Lung (tissue), 12 donors: ENCODE data around the gene RPL18. TPM values are rescaled to one million over a fixed set of nuclear protein-coding genes. Genes with fewer than 3 reads are reported as not detected.

Experiments used
- ATAC-seq: fragments of 200-7000 bp; cut with Tn5 transposase; one replicate; pipeline ENCODE4 v1.9.1; 2020; ENCODE audit warnings: moderate number of reproducible peaks; ENCODE audit not compliant: insufficient read depth, low FRiP score
- DNase-seq, 3 donors: peaks; one replicate each; pipeline ENCODE4 v3.0.0-alpha.2; 2013 to 2017
- H3K27ac ChIP-seq, 2 donors: one replicate each; pipeline ENCODE4 v1.5.1; 2013; ENCODE audit warnings: mild to moderate bottlenecking in 2 of 2, moderate library complexity in 2 of 2, control low read depth in 1 of 2, inconsistent platforms in 1 of 2, low read depth in 1 of 2, low read length in 1 of 2
- H3K27me3 ChIP-seq, 3 donors: one replicate each; pipeline ENCODE4 v1.5.1; 2013; ENCODE audit warnings: low read length in 2 of 3; ENCODE audit not compliant: control insufficient read depth in 3 of 3, insufficient read depth in 3 of 3
- H3K36me3 ChIP-seq, 4 donors: one replicate each; pipeline ENCODE4 v1.5.1; 2013; ENCODE audit warnings: low read length in 4 of 4, mild to moderate bottlenecking in 1 of 4, moderate library complexity in 1 of 4; ENCODE audit not compliant: control insufficient read depth in 4 of 4, insufficient read depth in 4 of 4
- H3K4me1 ChIP-seq, 5 donors: one replicate each; pipeline ENCODE4 v1.5.1; 2013; ENCODE audit warnings: low read length in 5 of 5, mild to moderate bottlenecking in 2 of 5, moderate library complexity in 1 of 5; ENCODE audit not compliant: control insufficient read depth in 5 of 5, insufficient read depth in 5 of 5
- H3K4me3 ChIP-seq: one replicate; pipeline ENCODE4 v1.5.1; 2013; ENCODE audit warnings: mild to moderate bottlenecking, control low read depth, moderate library complexity
- H3K9ac ChIP-seq, 2 donors: one replicate each; pipeline ENCODE4 v1.5.1; 2013; ENCODE audit warnings: low read length in 2 of 2, control low read depth in 1 of 2; ENCODE audit not compliant: insufficient read depth in 1 of 2
- H3K9me3 ChIP-seq, 4 donors: one replicate each; pipeline ENCODE4 v1.5.1; 2013; ENCODE audit warnings: low read length in 3 of 4, mild to moderate bottlenecking in 1 of 4, moderate library complexity in 1 of 4; ENCODE audit not compliant: control insufficient read depth in 4 of 4, insufficient read depth in 3 of 4
- WGBS, 2 donors: extraction: QIAGEN DNeasy Blood & Tissue Kit; methylation state at CpG; one replicate each; pipeline ENCODE4 v1.1.7; 2013; 5-methylcytosine and 5-hydroxymethylcytosine counted together
- polyA plus RNA-seq, 2 donors: library from polyadenylated mRNA; stranded (reverse); fragments of 200-250 nt; gene quantifications; one replicate each; pipeline ENCODE4 v1.2.1, GENCODE V29; 2013
- total RNA-seq, 2 donors: library from RNA; depleted of rRNA in 1 of 2; stranded (reverse); fragments of >200 nt in 1 of 2; gene quantifications; one replicate each; pipeline ENCODE4 v1.2.1, GENCODE V29; 2014 to 2021
- TF ChIP-seq, protein P1 (sequence below): IDR thresholded peaks from 2 replicates; pipeline ENCODE4 v1.5.1; 2012; ENCODE audit warnings: mild to moderate bottlenecking; ENCODE audit errors: control extremely low read depth, extremely low read depth
- donor health status: control.
- donor health status: control.
- donor health status: Bipolar disorder and iron deficiency.
- donor health status: healthy.
- donor health status: DM: yes; HTN: yes; CAD: no.

The RPL18 gene
- total and polyA plus RNA-seq, 4 donors: 1,019 to 3,542 (median 1,407) TPM

DNA sequence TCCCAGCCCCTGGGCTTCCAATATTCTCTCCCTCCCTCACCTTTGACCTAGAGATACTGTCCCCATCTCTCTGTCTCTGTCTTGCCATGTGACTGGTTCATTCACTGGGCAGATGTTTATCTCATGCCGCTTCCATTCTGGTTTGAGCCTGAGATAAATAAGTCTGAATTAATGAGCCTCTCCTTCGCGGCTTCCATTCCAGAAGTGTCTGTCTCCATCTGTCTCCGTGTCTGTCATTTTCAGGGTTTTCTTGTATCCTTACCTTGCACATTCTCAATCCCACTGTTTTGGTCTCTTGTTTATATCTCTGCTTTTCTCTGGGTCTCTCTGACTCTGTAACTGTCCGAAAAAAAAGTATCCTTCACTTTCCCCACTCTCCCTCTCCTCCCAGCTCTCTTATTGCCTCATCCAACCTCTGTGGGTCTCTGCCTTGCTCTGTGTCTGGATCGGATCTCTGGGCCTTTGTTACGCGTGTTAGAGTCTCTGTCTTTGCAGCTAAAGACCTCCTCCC is 4.6 kb upstream of the RPL18 start:
- WGBS, 2 donors: 35 to 39% methylated on average over 8 of the region's 8 CpGs
- H3K9ac ChIP-seq: peak overlapping the region; percentile 51 to 87
- ATAC-seq (no peak), DNase-seq (peak in 1 of 3 donors; percentile 59)
- H3K9me3 ChIP-seq: no peaks in the 10 kb centered on the region
- TF ChIP-seq, protein P1, sequence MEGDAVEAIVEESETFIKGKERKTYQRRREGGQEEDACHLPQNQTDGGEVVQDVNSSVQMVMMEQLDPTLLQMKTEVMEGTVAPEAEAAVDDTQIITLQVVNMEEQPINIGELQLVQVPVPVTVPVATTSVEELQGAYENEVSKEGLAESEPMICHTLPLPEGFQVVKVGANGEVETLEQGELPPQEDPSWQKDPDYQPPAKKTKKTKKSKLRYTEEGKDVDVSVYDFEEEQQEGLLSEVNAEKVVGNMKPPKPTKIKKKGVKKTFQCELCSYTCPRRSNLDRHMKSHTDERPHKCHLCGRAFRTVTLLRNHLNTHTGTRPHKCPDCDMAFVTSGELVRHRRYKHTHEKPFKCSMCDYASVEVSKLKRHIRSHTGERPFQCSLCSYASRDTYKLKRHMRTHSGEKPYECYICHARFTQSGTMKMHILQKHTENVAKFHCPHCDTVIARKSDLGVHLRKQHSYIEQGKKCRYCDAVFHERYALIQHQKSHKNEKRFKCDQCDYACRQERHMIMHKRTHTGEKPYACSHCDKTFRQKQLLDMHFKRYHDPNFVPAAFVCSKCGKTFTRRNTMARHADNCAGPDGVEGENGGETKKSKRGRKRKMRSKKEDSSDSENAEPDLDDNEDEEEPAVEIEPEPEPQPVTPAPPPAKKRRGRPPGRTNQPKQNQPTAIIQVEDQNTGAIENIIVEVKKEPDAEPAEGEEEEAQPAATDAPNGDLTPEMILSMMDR: no peak
- H3K27me3 ChIP-seq: no peaks in the 10 kb centered on the region
- peaks cover 0 to 13% (median 2%) of the 10 kb centered on the region in 4 donors for H3K36me3 ChIP-seq
- peak overlapping the region; percentile 35 to 85 for H3K27ac ChIP-seq
- H3K4me3 ChIP-seq: no peak overlapping the region
- H3K4me1 ChIP-seq: peaks cover 0 to 24% (median 6%) of the 10 kb centered on the region in 5 donors

DNA sequence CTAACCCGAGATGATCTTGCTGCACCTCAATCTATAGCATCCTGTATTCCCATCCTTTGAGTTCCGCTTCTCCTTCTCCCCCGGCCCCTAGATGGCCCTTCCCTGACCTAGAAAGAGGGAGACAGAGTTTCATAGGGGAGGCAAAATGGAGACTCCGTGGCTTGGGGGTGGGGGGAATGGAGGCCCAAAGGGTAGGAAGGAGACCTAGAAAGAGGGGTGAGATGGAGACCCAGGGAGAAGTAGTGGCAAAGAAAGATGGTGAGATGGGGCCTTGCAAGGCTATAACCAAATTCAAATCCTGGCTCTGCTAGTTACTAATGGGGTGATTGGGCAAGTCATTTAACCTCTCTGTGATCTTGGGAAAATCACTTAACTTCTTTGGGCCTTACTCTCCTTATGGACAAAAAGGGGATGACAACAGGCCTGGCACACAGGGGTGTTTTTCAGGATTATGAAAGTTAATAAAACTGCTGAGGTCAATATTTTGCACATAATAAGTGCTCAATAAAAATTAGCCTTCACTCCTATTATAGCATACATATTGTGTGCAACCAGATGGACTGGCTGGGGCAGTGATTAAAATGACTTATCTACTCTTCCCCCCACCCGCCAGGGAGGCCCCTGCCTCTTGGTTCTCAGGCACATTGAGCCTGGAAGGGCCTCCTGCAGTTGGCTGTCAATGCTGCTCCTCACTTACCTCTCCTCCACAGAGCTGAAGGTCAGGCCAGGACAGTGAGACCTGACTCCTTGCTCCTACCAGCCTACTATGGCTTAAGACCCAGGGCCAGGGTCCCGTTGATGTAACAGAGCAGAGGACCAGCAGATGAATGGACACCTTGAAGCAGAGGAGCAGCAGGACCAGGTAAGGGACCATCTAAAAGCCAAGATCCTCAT is 961 bp upstream of the RPL18 start:
- 31 to 34% methylated on average over 6 of the region's 6 CpGs for whole genome bisulfite sequencing, 2 donors
- DNase-seq: peak in 2 of 3 donors; percentile 53
- TF ChIP-seq, protein P1: no peak
- Histone ChIP-seq H3K9ac (peak overlapping the region; percentile 76 to 95), H3K27me3 (no peaks in the 10 kb centered on the region), H3K36me3 (peaks cover 13 to 36% (median 23%) of the 10 kb centered on the region in 4 donors), H3K27ac (peak overlapping the region; percentile 86 to 96), H3K4me3 (peak overlapping the region; percentile 60), H3K9me3 (no peaks in the 10 kb centered on the region), H3K4me1 (peaks cover 9 to 55% (median 22%) of the 10 kb centered on the region in 5 donors)
- ATAC-seq: no peak

DNA sequence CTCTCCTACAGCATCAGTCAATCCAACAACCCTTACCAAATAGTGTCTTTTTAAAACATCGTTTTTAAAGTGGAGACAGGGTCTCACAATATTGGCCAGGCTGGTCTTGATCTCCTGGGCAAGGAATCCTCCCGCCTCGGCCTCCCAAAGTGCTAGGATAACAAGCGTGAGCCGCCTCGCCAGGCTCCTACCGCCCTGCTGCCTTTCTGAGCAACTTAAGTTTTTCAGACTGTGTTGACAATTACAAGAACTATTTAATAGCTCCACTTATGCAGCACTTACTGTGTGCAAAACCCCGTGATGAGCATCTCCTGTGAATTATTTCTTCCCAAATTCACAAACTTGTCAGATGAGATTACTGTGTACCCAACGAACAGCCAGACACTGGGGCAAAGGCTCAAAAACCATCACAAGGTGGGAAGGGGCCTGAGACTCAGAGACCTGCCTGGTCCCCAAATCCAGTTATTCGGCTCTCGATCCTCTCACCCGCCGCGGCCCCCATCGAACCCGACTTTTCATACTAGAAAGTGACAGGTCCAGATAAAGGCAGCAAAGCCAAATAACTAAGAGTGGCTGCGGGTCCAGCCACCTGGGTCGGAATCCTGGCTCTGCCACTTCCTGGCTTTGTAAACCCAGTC is 581 bp downstream of the RPL18 start:
- Histone ChIP-seq H3K9me3 (no peaks in the 10 kb centered on the region), H3K9ac (peak overlapping the region; percentile 97 to 99), H3K4me3 (peak overlapping the region; percentile 93), H3K27me3 (no peaks in the 10 kb centered on the region), H3K36me3 (peaks cover 13 to 38% (median 24%) of the 10 kb centered on the region in 4 donors), H3K4me1 (peaks cover 1 to 46% (median 18%) of the 10 kb centered on the region in 5 donors), H3K27ac (peak overlapping the region; percentile 76 to 86)
- ATAC-seq (no peak), DNase-seq (no peak)
- TF ChIP-seq, protein P1: no peak
- 1% methylated on average over 18 of the region's 18 CpGs for WGBS, 2 donors
